ENCODE measurements around the gene CRTC3.

DNA sequence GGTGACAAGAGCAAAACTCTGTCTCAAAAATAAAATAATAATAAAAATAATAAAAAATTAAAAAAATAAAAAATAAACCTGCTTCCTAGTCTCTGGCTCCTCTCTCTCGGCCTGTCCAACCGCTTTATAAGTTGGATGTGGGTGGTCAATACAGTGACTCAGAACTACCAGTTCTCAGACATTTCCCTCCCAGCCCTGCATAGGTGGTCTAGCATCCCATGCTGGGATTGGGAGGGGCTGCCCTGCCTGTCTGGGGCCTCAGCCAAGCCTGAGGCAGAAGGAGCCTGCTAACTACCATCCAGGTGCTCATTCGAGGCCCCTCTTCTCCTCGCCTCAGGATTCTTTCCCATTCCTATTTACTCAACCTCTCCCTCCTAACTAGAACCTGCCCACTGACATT, 154.2 kb downstream of the CRTC3 start:
- TF ChIP-seq, protein P1, sequence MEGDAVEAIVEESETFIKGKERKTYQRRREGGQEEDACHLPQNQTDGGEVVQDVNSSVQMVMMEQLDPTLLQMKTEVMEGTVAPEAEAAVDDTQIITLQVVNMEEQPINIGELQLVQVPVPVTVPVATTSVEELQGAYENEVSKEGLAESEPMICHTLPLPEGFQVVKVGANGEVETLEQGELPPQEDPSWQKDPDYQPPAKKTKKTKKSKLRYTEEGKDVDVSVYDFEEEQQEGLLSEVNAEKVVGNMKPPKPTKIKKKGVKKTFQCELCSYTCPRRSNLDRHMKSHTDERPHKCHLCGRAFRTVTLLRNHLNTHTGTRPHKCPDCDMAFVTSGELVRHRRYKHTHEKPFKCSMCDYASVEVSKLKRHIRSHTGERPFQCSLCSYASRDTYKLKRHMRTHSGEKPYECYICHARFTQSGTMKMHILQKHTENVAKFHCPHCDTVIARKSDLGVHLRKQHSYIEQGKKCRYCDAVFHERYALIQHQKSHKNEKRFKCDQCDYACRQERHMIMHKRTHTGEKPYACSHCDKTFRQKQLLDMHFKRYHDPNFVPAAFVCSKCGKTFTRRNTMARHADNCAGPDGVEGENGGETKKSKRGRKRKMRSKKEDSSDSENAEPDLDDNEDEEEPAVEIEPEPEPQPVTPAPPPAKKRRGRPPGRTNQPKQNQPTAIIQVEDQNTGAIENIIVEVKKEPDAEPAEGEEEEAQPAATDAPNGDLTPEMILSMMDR (IDR thresholded peaks at IDR 0.05; ENCODE audit: poor library complexity): no peak
- TF ChIP-seq EZH2phosphoT487 (IDR thresholded peaks at IDR 0.05; ENCODE audit: low read depth, severe bottlenecking, unreplicated experiment): no peak
